Measurements from ENCODE around the gene CASQ2. TPM values are rescaled to one million over a fixed set of nuclear protein-coding genes. Genes with fewer than 3 reads are reported as not detected.

The CASQ2 gene
- total and polyA plus RNA-seq, 3 donors from 2014 or later: 0.74 to 8.6 (median 1.9) TPM

DNA sequence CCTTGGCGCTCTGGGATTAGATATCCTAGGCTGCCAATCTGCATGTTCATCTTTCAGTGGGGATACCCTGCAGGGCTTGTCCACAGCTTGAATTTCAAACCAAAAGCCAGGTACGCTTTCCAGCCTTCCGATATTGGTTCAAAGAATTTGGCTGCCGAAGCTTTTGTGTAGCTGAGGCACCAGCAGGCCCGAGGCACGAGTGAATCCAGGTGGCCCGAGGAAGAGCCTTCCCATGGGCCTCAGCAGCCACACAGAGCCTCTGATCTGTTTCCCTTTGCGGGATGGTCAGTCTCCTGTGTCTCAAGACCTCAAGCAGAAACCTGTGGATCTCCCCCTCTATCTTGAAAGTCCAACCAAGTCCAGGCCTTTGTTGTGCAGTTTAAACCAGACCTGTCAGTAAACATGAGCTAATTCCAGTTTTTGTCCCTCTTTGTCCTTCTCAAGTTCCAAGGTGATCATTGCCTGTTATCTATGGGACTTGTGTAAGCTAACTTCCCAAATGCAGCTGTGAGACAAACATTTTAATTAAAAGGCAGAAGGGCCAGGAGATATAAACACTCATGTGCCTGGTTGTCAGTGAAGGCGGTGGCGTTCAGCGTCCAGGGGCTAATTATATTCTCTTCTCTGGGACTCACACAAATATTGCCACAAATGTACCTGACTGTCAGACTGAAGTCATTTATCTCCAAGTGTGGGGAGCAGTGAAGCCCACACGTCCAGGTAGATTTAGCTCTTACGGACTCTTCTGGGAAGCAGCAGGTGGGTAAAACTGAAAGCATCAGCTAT is 96.1 kb downstream of the CASQ2 start:
- Histone ChIP-seq H3K4me3 (no peak overlapping the region), H3K36me3 (ENCODE audit: low read depth, missing control alignments) (no peaks in the 10 kb centered on the region), H3K27ac (no peak overlapping the region), H3K9me3 (no peaks in the 10 kb centered on the region), H3K4me1 (no peaks in the 10 kb centered on the region), H3K27me3 (no peaks in the 10 kb centered on the region)
- 95% methylated on average over 13 of the region's 13 CpGs for WGBS, 2 donors
- intact Hi-C loops (cut with DNase I; ENCODE audit: low total_unique reads): no loop called here
- TF ChIP-seq, protein P1, sequence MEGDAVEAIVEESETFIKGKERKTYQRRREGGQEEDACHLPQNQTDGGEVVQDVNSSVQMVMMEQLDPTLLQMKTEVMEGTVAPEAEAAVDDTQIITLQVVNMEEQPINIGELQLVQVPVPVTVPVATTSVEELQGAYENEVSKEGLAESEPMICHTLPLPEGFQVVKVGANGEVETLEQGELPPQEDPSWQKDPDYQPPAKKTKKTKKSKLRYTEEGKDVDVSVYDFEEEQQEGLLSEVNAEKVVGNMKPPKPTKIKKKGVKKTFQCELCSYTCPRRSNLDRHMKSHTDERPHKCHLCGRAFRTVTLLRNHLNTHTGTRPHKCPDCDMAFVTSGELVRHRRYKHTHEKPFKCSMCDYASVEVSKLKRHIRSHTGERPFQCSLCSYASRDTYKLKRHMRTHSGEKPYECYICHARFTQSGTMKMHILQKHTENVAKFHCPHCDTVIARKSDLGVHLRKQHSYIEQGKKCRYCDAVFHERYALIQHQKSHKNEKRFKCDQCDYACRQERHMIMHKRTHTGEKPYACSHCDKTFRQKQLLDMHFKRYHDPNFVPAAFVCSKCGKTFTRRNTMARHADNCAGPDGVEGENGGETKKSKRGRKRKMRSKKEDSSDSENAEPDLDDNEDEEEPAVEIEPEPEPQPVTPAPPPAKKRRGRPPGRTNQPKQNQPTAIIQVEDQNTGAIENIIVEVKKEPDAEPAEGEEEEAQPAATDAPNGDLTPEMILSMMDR (IDR thresholded peaks at IDR 0.05): no peak
- no peak for TF ChIP-seq POLR2A (IDR thresholded peaks at IDR 0.05)
- DNase-seq: no peak

DNA sequence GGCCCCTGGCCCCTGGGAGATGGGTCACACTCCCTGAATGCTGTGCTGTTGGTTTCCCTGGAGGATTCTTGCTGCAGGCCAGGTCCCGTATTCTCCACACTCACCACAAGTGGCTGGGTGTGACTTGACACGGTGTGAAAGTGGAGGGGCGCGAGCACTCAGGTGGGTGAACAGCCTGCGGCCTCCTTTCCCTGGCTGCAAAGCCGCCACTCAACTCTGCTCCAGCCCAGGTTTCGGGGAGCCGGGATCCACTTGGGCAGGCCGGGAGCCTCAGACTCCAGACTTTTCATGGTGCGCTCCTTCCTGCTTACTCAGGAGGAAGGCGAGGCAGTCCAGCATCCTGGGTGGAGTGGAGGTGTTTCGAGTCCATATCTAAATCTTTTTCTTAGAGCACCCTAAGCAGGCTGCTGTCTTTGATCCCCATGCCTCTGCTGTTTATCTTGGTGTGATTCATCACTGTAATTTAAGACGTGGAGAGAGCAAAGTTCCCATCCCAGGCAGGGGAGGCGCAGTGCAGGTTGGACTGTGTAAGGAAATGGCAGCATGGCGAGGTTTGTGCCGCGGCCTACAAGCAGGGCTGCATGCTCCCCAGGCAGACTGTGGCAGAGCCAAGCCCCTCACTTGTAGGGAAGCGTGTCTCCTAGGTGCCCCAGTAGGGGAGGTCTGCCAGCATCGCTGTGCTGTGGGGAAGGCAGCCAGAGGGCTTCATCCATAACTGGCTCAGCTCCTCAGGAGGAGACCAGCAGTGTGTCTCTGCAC is 97.2 kb downstream of the CASQ2 start:
- intact Hi-C loops (cut with DNase I; ENCODE audit: low total_unique reads): no loop called here
- no peak overlapping the region for H3K27ac ChIP-seq
- H3K27me3 ChIP-seq: no peaks in the 10 kb centered on the region
- no peak for DNase-seq
- 86 to 90% methylated on average over 16 to 19 of the region's 19 CpGs for WGBS, 2 donors
- no peaks in the 10 kb centered on the region for H3K4me1 ChIP-seq
- H3K4me3 ChIP-seq: no peak overlapping the region
- TF ChIP-seq, protein P1 (IDR thresholded peaks at IDR 0.05): no peak
- TF ChIP-seq POLR2A (IDR thresholded peaks at IDR 0.05): no peak
- no peaks in the 10 kb centered on the region for H3K36me3 ChIP-seq (ENCODE audit: low read depth, missing control alignments)
- no peaks in the 10 kb centered on the region for H3K9me3 ChIP-seq

DNA sequence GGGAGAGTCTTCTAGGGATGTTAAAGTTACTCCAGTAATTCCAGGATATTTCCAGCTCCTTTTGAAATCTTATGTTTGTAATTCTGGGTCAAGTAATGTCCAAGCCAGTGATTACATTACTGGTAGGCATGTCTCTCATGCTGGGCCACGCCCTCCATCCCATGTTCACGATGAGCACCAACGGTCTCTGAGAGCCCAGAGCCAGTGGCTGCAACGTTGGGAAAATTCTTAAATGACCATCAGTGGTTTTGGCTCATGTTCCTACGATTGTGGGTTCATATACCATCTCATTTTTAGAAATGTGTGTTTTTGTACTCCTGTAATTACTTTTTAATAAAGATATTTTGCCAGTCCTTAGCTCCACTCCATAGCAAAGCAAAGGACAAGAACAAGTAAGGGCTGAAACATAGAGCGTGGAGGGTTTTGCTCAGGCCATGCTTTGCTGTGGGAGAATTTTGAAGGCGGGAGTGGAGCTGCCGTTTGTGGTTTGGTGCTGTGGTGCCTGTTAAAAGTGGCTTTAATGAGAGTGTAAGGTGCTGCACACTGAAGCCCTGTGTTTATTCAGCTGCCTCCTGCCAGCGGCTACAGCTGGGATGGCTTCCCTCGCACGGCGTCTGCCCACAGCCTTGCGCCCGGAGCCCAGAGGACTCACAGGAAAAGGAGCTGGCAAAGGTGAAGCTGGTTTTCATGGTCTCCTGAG is 97.9 kb downstream of the CASQ2 start:
- H3K4me1 ChIP-seq: no peaks in the 10 kb centered on the region

DNA sequence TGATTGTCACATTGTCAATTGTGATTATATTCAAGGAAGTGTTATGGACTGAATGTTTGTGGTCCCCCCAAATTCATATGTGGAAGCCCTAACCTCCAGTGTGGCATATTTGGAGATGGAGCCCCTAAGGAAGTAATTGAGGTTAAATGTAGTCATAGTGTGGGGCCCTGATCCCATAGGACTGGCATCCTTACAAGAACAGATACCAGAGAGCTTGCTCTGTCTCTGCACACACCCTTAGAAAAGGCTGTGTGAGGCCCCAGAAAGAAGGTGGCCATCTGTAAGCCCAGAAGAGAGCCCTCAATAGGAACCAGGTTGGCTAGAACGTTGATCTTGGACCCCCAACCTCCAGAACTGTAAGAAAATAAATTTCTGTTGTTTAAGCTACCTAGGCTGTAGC is 98.6 kb downstream of the CASQ2 start:
- TF ChIP-seq, protein P1 (IDR thresholded peaks at IDR 0.05): no peak
- TF ChIP-seq POLR2A (IDR thresholded peaks at IDR 0.05): no peak
- no peaks in the 10 kb centered on the region for H3K4me1 ChIP-seq
- H3K27me3 ChIP-seq: no peaks in the 10 kb centered on the region
- no peaks in the 10 kb centered on the region for H3K9me3 ChIP-seq
- no peak for DNase-seq
- 100% methylated on average over 1 of the region's 1 CpG for WGBS, 2 donors
- intact Hi-C loops (cut with DNase I; ENCODE audit: low total_unique reads): no loop called here
- no peak overlapping the region for H3K4me3 ChIP-seq
- no peak overlapping the region for H3K27ac ChIP-seq
- H3K36me3 ChIP-seq (ENCODE audit: low read depth, missing control alignments): no peaks in the 10 kb centered on the region

More for the DNA sequence above, 97.9 kb downstream of the CASQ2 start:
- no peaks in the 10 kb centered on the region for H3K27me3 ChIP-seq
- no peak for DNase-seq
- H3K36me3 ChIP-seq (ENCODE audit: low read depth, missing control alignments): no peaks in the 10 kb centered on the region
- TF ChIP-seq, protein P1 (IDR thresholded peaks at IDR 0.05): no peak
- no peak for TF ChIP-seq POLR2A (IDR thresholded peaks at IDR 0.05)
- no peak overlapping the region for H3K4me3 ChIP-seq
- H3K9me3 ChIP-seq: no peaks in the 10 kb centered on the region
- intact Hi-C loops (cut with DNase I; ENCODE audit: low total_unique reads): no loop called here
- no peak overlapping the region for H3K27ac ChIP-seq
- WGBS, 2 donors: 86 to 89% methylated on average over 14 of the region's 14 CpGs

All from testis (tissue), 3 donors.